Urinary bladder (tissue), 4 donors: ENCODE measurements around the gene MICU1. TPM values are rescaled to one million over a fixed set of nuclear protein-coding genes. Genes with fewer than 3 reads are reported as not detected.
"Not testable (repeated sequence)": the region's sequence is repeated elsewhere in the genome, so short reads cannot be mapped to it uniquely, and the experiment has no call there.

Experiments
- DNase-seq: peaks from one replicate; pipeline ENCODE4 v3.0.0-alpha.2; 2015; ENCODE audit errors: extremely low spot score
- H3K27ac ChIP-seq: one replicate; pipeline ENCODE4 v1.5.1; 2013; ENCODE audit warnings: low read depth, mild to moderate bottlenecking, moderate library complexity
- H3K36me3 ChIP-seq: one replicate; pipeline ENCODE4 v1.6.1; 2013; ENCODE audit warnings: mild to moderate bottlenecking, moderate library complexity; ENCODE audit not compliant: insufficient read depth
- H3K4me1 ChIP-seq: one replicate; pipeline ENCODE4 v1.6.1; 2013; ENCODE audit warnings: mild to moderate bottlenecking, moderate library complexity; ENCODE audit not compliant: insufficient read depth
- H3K4me3 ChIP-seq: one replicate; pipeline ENCODE4 v1.5.1; 2013; ENCODE audit warnings: low read depth, low read length
- WGBS: extraction: QIAGEN DNeasy Blood & Tissue Kit; methylation state at CpG from one replicate; pipeline ENCODE4 v1.1.7; 2013; 5-methylcytosine and 5-hydroxymethylcytosine counted together
- polyA plus RNA-seq: library from polyadenylated mRNA; stranded (reverse); fragments of 200-250 nt; gene quantifications from one replicate; pipeline ENCODE4 v1.2.3, GENCODE V29; 2013
- total RNA-seq: library from RNA; depleted of rRNA; stranded (reverse); fragments of >200 nt; gene quantifications from one replicate; pipeline ENCODE4 v1.2.3, GENCODE V29; 2014
- donor health status: healthy with polysubstance abuse.
- donor health status: healthy.

MICU1 gene
- total and polyA plus RNA-seq, 2 donors, result 53.3 to 62.5 TPM

GRCh38 chr10:72648301-72648700 is 22.4 kb upstream of the MICU1 start:
- DNase-seq, result no peak
- no peaks in the 10 kb centered on the region for H3K36me3 ChIP-seq
- WGBS, result 95% methylated on average over 1 of the region's 1 CpG
- H3K4me1 ChIP-seq, result no peaks in the 10 kb centered on the region
- H3K27ac ChIP-seq, result no peak overlapping the region
- H3K4me3 ChIP-seq, result no peak overlapping the region

- not testable (repeated sequence) for DNase-seq, H3K4me3 ChIP-seq, H3K4me1 ChIP-seq, H3K36me3 ChIP-seq, H3K27ac ChIP-seq
- 93% methylated on average over 3 of the region's 3 CpGs for WGBS
Observed at GRCh38 chr10:72646971-72647370, 21.1 kb upstream of the MICU1 start.

DNA sequence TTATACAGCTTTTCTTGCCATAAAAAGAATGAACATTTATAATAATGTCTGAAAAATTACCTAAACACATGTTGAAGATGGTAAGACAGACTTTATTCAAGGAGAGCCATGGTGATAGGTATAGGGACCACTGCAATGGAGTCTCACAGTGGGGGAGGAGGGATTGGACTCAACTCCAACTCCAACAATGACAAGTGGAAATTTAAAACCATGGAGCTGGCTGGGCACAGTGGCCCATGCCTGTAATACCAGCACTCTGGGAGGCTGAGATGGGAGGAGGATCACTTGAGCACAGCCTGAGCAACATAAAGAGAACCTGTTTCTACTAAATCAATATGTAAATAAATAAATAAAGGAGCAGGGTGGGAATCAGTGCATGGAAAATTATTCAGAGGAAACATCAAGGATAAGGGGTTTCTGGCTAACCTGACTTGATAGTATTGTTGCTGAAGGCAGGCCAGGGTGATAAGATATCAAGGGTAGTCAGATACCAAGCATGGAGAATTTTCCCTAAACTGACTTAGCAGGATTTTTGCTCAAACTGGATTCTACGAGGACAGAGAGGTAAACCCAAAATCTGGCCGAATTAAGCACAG is 19.5 kb upstream of the MICU1 start:
- no peaks in the 10 kb centered on the region for H3K4me1 ChIP-seq
- WGBS, result 81% methylated on average over 2 of the region's 2 CpGs
- no peak for DNase-seq
- no peaks in the 10 kb centered on the region for H3K36me3 ChIP-seq
- no peak overlapping the region for H3K4me3 ChIP-seq
- H3K27ac ChIP-seq, result no peak overlapping the region

- no peak overlapping the region for H3K4me3 ChIP-seq
- 90% methylated on average over 5 of the region's 5 CpGs for WGBS
- H3K27ac ChIP-seq, result no peak overlapping the region
- DNase-seq, result no peak
- no peaks in the 10 kb centered on the region for H3K4me1 ChIP-seq
- no peaks in the 10 kb centered on the region for H3K36me3 ChIP-seq
Observed at GRCh38 chr10:72642318-72642717, 16.4 kb upstream of the MICU1 start.

DNA sequence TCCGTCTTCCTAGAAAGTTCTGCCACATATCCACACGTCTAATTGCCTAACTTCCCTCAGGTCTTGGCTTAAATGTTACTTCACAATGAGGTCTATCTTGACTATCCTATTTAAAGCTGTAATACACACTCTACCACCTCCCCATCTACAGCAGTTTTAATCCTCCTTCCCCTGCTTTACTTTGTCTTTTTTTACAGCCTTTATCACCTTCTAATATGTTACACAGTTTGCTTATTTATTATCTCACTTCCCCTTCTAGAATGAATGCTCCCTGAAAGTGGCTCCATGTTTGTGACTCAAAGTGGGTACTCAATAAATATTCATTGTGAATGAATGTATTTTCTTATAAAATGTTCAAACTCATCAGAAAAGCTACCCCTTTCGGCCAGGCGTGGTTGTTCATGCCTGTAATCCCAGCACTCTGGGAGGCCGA is 13.6 kb upstream of the MICU1 start:
- no peaks in the 10 kb centered on the region for H3K4me1 ChIP-seq
- H3K27ac ChIP-seq, result no peak overlapping the region
- no peak overlapping the region for H3K4me3 ChIP-seq
- no peaks in the 10 kb centered on the region for H3K36me3 ChIP-seq
- DNase-seq, result no peak
- WGBS, result 91% methylated on average over 5 of the region's 5 CpGs

DNA sequence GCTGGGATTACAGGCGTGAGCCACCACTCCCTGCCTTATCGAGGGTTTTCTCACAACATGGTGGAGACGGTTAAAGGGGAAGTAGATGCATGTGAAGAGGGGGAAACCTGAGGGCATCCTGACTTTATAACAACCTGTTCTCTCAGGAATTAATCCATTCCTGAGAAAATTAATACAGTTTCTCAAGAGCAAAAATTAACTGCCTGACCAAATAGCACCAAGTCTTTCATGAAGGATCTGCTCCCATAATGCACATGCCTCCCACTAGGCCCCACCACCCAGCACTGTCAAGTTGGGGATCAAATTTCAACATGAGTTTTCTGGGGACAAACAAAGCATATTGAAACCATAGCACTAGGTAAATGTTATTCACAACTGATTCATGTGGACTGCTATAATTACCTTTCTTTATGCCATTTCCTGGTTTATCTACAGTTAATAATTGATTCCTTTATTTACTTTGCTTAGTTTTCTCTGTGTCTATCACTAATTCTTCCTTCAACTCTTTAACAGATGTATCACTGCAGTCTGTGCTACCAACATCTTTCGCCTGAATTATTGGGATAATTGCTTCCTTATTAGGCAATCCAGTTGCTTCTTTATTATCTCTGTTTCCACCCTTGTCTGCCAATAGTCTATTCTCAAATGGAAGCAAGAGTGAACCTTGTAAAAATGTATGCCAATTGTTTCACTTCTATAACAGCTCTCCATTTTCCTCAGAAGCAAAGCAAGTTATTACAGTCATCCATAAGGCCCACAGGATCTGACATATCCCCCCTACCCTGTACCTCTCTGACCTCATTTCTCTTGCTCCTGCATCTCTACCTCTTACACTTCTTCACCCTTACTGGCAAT is 12.9 kb upstream of the MICU1 start:
- Histone ChIP-seq H3K4me3 (no peak overlapping the region), H3K36me3 (no peaks in the 10 kb centered on the region), H3K4me1 (no peaks in the 10 kb centered on the region), H3K27ac (no peak overlapping the region)
- no peak for DNase-seq
- WGBS, result 64% methylated on average over 4 of the region's 4 CpGs

GRCh38 chr10:72637398-72637857 is 11.5 kb upstream of the MICU1 start:
- Histone ChIP-seq H3K4me3 (no peak overlapping the region), H3K4me1 (no peaks in the 10 kb centered on the region), H3K27ac (no peak overlapping the region), H3K36me3 (no peaks in the 10 kb centered on the region)
- WGBS, result 15% methylated on average over 4 of the region's 4 CpGs
- DNase-seq, result no peak

DNA sequence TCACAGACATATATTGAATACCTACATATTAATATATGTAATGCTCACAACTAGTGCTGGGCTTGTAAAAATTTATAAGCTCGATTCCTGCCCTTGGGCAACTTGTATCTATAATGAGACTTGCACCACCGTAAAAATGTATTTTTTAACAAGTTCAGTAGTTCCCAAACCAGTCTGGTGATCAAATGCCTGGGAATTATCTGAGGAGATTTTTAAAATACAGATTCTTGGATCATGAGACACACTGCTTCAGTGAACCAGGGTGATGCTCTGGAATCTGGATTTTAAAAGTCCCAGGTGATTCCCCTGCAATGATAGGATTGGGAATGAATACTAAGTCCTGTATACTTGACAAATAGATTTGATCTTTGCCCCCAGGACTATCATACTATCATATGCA is 4.3 kb upstream of the MICU1 start:
- Histone ChIP-seq H3K27ac (no peak overlapping the region), H3K36me3 (no peaks in the 10 kb centered on the region), H3K4me1 (no peaks in the 10 kb centered on the region), H3K4me3 (no peak overlapping the region)
- no peak for DNase-seq
- WGBS, result 68% methylated on average over 2 of the region's 2 CpGs

GRCh38 chr10:72626444-72626754 is 520 bp upstream of the MICU1 start:
- Histone ChIP-seq H3K4me1 (peaks cover 2% of the 10 kb centered on the region), H3K4me3 (peak overlapping the region; percentile 74), H3K27ac (no peak overlapping the region), H3K36me3 (peaks cover 2% of the 10 kb centered on the region)
- DNase-seq, result no peak
- 3% methylated on average over 1 of the region's 1 CpG for WGBS

- H3K27ac ChIP-seq, result no peak overlapping the region
- under 1% methylated on average over 10 of the region's 10 CpGs for WGBS
Observed at GRCh38 chr10:72625276-72625607, 637 bp downstream of the MICU1 start.

DNA sequence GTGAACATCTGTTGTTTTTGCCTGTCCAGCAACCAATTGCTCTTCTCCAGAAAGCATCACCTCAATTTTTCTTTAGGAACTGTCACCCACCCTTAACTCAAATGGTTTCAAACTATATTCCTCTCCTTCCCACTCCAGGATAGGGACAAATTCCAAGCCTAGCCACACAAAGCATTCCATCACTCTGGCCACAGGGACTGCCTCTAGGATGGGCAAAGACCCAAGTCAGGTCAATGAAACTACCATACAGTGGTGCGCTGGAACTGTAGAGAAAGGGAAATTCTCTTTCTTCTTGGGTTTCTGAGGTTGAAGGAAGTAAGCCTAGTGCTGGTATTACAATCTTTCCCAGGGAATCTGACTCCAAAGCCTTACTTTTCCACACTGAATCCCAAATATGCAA is 3.6 kb downstream of the MICU1 start:
- Histone ChIP-seq H3K27ac (no peak overlapping the region), H3K4me1 (peaks cover 2% of the 10 kb centered on the region), H3K4me3 (no peak overlapping the region), H3K36me3 (peaks cover 2% of the 10 kb centered on the region)
- no peak for DNase-seq
- 97% methylated on average over 1 of the region's 1 CpG for WGBS

More at GRCh38 chr10:72625276-72625607, 637 bp downstream of the MICU1 start:
- Histone ChIP-seq H3K4me1 (peaks cover 2% of the 10 kb centered on the region), H3K36me3 (peaks cover 2% of the 10 kb centered on the region), H3K4me3 (peak overlapping the region; percentile 74)
- no peak for DNase-seq

GRCh38 chr10:72616716-72617115 is 9.2 kb downstream of the MICU1 start:
- no peak for DNase-seq
- no peaks in the 10 kb centered on the region for H3K4me1 ChIP-seq
- no peak overlapping the region for H3K4me3 ChIP-seq
- H3K36me3 ChIP-seq, result no peaks in the 10 kb centered on the region
- H3K27ac ChIP-seq, result no peak overlapping the region
- WGBS, result 61% methylated on average over 1 of the region's 1 CpG

GRCh38 chr10:72615970-72616369 is 9.9 kb downstream of the MICU1 start:
- 81% methylated on average over 3 of the region's 3 CpGs for WGBS
- Histone ChIP-seq H3K36me3 (no peaks in the 10 kb centered on the region), H3K27ac (no peak overlapping the region), H3K4me3 (no peak overlapping the region), H3K4me1 (no peaks in the 10 kb centered on the region)
- no peak for DNase-seq

GRCh38 chr10:72612203-72612826 is 13.6 kb downstream of the MICU1 start:
- H3K27ac ChIP-seq, result no peak overlapping the region
- no peak for DNase-seq
- H3K4me1 ChIP-seq, result no peaks in the 10 kb centered on the region
- no peak overlapping the region for H3K4me3 ChIP-seq
- WGBS, result 49% methylated on average over 3 of the region's 3 CpGs
- H3K36me3 ChIP-seq, result no peaks in the 10 kb centered on the region
